ENCODE results near the gene PHKG1. TPM values are rescaled to one million over a fixed set of nuclear protein-coding genes. Genes with fewer than 3 reads are reported as not detected.
"Not testable (repeated sequence)": the region's sequence is repeated elsewhere in the genome, so short reads cannot be mapped to it uniquely, and the experiment has no call there.

Gene PHKG1
- total RNA-seq, 6 experiments from 2014 or later = 0.19 to 0.68 (median 0.30) TPM; not detected in 1

GRCh38 chr7:56105508-56105907 lies 12.8 kb upstream of the PHKG1 start:
- H3K27me3 Mint-ChIP-seq (ENCODE audit: insufficient read depth) = no peaks in the 10 kb centered on the region; the same call in 1 of the 2 replicates
- H3K4me3 Mint-ChIP-seq = peak overlapping the region; percentile 100
- peaks cover 16% of the 10 kb centered on the region for H3K4me1 Mint-ChIP-seq (ENCODE audit: low read depth)
- peak overlapping the region; percentile 99 for H3K27ac Mint-ChIP-seq
- TF ChIP-seq, protein P1, sequence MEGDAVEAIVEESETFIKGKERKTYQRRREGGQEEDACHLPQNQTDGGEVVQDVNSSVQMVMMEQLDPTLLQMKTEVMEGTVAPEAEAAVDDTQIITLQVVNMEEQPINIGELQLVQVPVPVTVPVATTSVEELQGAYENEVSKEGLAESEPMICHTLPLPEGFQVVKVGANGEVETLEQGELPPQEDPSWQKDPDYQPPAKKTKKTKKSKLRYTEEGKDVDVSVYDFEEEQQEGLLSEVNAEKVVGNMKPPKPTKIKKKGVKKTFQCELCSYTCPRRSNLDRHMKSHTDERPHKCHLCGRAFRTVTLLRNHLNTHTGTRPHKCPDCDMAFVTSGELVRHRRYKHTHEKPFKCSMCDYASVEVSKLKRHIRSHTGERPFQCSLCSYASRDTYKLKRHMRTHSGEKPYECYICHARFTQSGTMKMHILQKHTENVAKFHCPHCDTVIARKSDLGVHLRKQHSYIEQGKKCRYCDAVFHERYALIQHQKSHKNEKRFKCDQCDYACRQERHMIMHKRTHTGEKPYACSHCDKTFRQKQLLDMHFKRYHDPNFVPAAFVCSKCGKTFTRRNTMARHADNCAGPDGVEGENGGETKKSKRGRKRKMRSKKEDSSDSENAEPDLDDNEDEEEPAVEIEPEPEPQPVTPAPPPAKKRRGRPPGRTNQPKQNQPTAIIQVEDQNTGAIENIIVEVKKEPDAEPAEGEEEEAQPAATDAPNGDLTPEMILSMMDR (IDR thresholded peaks at IDR 0.05) = peak; percentile 16; the same call in 1 of the 2 replicates
- no peaks in the 10 kb centered on the region for H3K9me3 Mint-ChIP-seq
- peak; percentile 82 for DNase-seq
- peaks cover 28% of the 10 kb centered on the region for H3K36me3 Mint-ChIP-seq (ENCODE audit: low read depth)

DNA sequence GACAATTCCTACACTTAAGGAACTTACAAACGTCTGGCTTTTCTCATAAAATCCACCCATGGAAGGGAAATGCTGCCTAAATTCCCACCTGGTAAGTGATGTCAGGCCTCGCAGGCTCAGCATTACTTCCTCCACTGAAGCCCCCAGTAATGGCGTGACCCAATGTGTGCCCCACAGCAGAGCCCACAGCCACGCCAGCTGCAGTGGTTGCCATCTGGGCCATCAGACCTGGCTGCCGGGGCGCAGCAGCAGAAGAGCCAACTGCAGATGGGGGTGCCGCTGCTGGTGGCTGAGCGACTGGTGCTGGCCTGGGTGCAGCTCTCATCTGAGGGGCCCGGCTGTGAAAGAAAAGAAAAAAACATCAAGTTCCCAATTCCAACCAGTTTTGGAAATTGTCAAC lies 11.4 kb upstream of the PHKG1 start:
- H3K9me3 Mint-ChIP-seq; DNase-seq; H3K27ac Mint-ChIP-seq; H3K27me3 Mint-ChIP-seq (ENCODE audit: insufficient read depth); H3K4me3 Mint-ChIP-seq: not testable (repeated sequence)
- Mint-ChIP-seq H3K36me3 (ENCODE audit: low read depth) (peaks cover 29% of the 10 kb centered on the region), H3K4me1 (ENCODE audit: low read depth) (peaks cover 21% of the 10 kb centered on the region)

DNA sequence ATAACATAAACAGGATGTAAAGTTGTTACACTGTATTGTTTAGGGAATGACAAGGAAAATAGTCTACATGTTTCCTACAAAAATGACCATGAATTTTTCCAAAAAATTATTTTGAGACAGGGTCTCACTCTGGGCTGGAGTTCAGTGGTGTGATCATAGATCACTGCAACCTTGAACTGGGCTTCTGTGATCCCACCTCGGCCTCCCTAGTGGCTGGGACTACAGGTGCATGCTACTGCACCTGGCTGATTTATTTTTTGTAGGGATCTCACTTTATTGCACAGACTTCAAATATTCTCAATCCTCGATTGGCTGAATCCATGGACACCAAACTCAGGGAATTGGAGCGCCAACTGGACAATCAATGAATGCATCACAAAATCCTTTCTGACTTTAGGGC lies 6.9 kb upstream of the PHKG1 start:
- TF ChIP-seq, protein P1 (IDR thresholded peaks at IDR 0.05) = peak; percentile 20; the same call in 1 of the 2 replicates
- Mint-ChIP-seq H3K4me1 (ENCODE audit: low read depth) (peaks cover 18% of the 10 kb centered on the region), H3K4me3 (no peak overlapping the region), H3K9me3 (no peaks in the 10 kb centered on the region), H3K27ac (no peak overlapping the region), H3K36me3 (ENCODE audit: low read depth) (peaks cover 20% of the 10 kb centered on the region), H3K27me3 (ENCODE audit: insufficient read depth) (no peaks in the 10 kb centered on the region)
- DNase-seq = no peak

DNA sequence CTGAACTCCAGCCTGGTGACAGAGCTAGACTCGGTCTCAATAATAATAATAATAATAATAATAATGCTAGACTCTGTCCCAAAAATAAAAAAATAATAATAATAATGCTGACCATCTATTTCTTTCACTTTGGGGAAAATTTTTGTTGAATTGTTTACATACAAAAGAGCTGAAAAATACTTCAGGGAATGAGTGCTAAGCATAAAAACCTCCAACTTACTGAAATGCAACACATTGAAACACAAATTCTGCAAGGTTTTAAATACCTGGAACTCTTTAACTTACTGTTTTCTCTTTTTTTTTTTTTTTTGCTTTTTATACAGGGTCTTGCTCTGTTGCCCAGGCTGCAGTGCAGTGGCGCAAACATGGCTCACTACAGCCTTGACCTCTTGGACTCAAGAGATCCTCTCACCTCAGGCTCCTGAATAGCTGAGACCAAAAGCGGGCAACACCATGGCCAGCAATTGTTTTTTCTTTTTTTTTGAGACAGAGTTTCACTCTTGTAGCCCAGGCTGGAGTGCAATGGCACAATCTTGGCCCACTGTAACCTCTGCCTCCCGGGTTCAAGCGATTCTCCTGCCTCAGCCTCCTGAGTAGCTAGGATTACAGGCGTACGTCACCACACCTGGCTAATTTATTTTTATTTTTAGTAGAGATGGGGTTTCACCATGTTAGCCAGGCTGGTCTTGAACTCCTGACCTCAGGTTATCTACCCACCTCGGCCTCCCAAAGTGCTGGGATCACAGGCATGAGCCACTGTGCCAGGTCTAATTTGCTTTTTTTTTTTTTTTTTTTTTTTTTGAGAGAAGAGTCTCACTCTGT lies 5.6 kb upstream of the PHKG1 start:
- DNase-seq; H3K27ac Mint-ChIP-seq; H3K27me3 Mint-ChIP-seq (ENCODE audit: insufficient read depth); H3K4me3 Mint-ChIP-seq; H3K9me3 Mint-ChIP-seq: not testable (repeated sequence)
- peaks cover 15% of the 10 kb centered on the region for H3K36me3 Mint-ChIP-seq (ENCODE audit: low read depth)
- H3K4me1 Mint-ChIP-seq (ENCODE audit: low read depth) = peaks cover 21% of the 10 kb centered on the region

DNA sequence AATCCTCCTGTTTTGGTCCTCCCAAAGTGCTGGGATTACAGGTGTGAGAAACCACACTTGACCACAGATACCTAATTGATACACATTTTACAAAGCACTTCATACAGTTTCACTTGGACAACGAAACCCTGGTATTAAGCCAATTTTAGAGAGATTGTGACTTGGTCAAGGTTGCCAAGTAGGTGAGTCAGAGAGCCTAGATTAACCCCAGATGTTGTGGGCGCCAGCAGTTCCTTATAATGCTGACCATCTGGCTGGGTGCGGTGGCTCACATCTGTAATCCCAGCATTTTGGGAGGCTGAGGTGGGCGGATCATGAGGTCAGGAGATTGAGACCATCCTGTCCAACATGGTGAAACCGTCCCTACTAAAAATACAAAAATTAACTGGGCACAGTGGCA lies 4.9 kb upstream of the PHKG1 start:
- DNase-seq = peak; percentile 84
- Mint-ChIP-seq H3K9me3 (no peaks in the 10 kb centered on the region), H3K36me3 (ENCODE audit: low read depth) (peaks cover 15% of the 10 kb centered on the region), H3K27ac (peak overlapping the region; percentile 42; the same call in 1 of the 2 replicates), H3K27me3 (ENCODE audit: insufficient read depth) (no peaks in the 10 kb centered on the region), H3K4me1 (ENCODE audit: low read depth) (peaks cover 28% of the 10 kb centered on the region), H3K4me3 (peak overlapping the region; percentile 17)
- TF ChIP-seq, protein P1 (IDR thresholded peaks at IDR 0.05) = no peak

DNA sequence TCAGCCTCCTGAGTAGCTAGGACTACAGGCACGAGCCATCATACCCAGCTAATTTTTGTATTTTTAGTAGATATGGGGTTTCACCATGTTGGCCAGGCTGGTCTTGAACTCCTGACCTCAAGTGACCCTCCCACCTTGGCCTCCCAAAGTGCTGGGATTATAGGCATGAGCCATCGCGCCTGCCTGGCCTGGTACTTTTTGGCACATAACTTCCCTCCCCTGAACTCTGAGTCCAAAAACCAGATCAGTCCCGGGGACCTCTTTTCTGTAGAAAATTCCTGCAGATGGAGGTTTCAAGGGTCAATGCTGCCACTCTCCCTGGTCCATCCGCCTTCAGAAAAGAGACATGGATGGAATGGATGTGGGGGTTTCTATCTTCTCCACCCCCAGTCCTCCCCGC lies 364 bp downstream of the PHKG1 start:
- H3K27ac Mint-ChIP-seq = peak overlapping the region; percentile 65; the same call in 1 of the 2 replicates
- H3K9me3 Mint-ChIP-seq; H3K36me3 Mint-ChIP-seq (ENCODE audit: low read depth); DNase-seq; H3K27me3 Mint-ChIP-seq (ENCODE audit: insufficient read depth): not testable (repeated sequence)
- peak overlapping the region; percentile 56; the same call in 1 of the 2 replicates for H3K4me3 Mint-ChIP-seq
- H3K4me1 Mint-ChIP-seq (ENCODE audit: low read depth) = peaks cover 16% of the 10 kb centered on the region

GRCh38 chr7:56091591-56091990 lies 1.2 kb downstream of the PHKG1 start:
- peaks cover 4% of the 10 kb centered on the region for H3K36me3 Mint-ChIP-seq (ENCODE audit: low read depth)
- no peak overlapping the region for H3K27ac Mint-ChIP-seq
- no peak overlapping the region for H3K4me3 Mint-ChIP-seq
- DNase-seq = no peak
- peaks cover 14% of the 10 kb centered on the region for H3K4me1 Mint-ChIP-seq (ENCODE audit: low read depth)
- TF ChIP-seq, protein P1 (IDR thresholded peaks at IDR 0.05) = no peak
- no peaks in the 10 kb centered on the region for H3K9me3 Mint-ChIP-seq
- H3K27me3 Mint-ChIP-seq (ENCODE audit: insufficient read depth) = no peaks in the 10 kb centered on the region
